OCI-LY3 (cell line): ENCODE data around the gene CADM4.

ENCODE experiments used
- H2AFZ ChIP-seq: fragments of 200-600, 300-600 bp; shearing (Covaris generic); 2 replicates; pipeline ENCODE4 v1.6.0; 2014; ENCODE audit warnings: antibody characterized with exemption, low read depth, low read length
- H3K27ac ChIP-seq: fragments of 200-600, 300-600 bp; sonication (generic); 2 replicates; pipeline ENCODE4 v1.5.1; 2014; ENCODE audit warnings: mild to moderate bottlenecking, low read length, moderate library complexity, mixed read lengths
- H3K27me3 ChIP-seq: fragments of 200-600, 300-600 bp; sonication (generic); 2 replicates; pipeline ENCODE4 v1.6.1; 2014; ENCODE audit warnings: low read depth, low read length, mixed read lengths
- H3K36me3 ChIP-seq: fragments of 200-600, 300-600 bp; sonication (generic); replicated peaks from 2 replicates; pipeline ENCODE3; 2014; ENCODE audit warnings: low read depth, low read length, mixed read lengths
- H3K4me1 ChIP-seq: fragments of 300-600, 200-600 bp; sonication (generic); 2 replicates; pipeline ENCODE4 v1.6.1; 2014; ENCODE audit warnings: low read length, mixed read lengths
- H3K4me2 ChIP-seq: fragments of 200-600, 300-600 bp; sonication (generic); 2 replicates; pipeline ENCODE4 v1.6.1; 2014; ENCODE audit warnings: low read length, mixed read lengths
- H3K4me3 ChIP-seq: fragments of 300-600, 200-600 bp; sonication (generic); 2 replicates; pipeline ENCODE4 v1.5.1; 2014; ENCODE audit warnings: antibody characterized with exemption, mild to moderate bottlenecking, low read length, moderate library complexity
- H3K79me2 ChIP-seq: fragments of 300-600, 200-600 bp; shearing (Covaris generic); 2 replicates; pipeline ENCODE4 v1.6.1; 2014; ENCODE audit warnings: mild to moderate bottlenecking, low read length, mixed read lengths
- H3K9ac ChIP-seq: fragments of 300-600, 200-600 bp; shearing (Covaris generic); 2 replicates; pipeline ENCODE4 v1.6.0; 2014; ENCODE audit warnings: mild to moderate bottlenecking, low read length, moderate library complexity
- H3K9me3 ChIP-seq: fragments of 200-600, 300-600 bp; shearing (Covaris generic); 2 replicates; pipeline ENCODE4 v1.6.1; 2014; ENCODE audit warnings: low read length, mixed read lengths; ENCODE audit not compliant: insufficient read depth
- H4K20me1 ChIP-seq: fragments of 200-600, 300-600 bp; sonication (generic); 2 replicates; pipeline ENCODE4 v1.6.1; 2016; ENCODE audit warnings: low read length, mixed read lengths; ENCODE audit not compliant: insufficient read depth
- CTCF ChIP-seq: fragments of 200-600, 300-600 bp; sonication (generic); IDR thresholded peaks from 2 replicates; pipeline ENCODE4 v1.5.1; 2014; ENCODE audit warnings: antibody characterized with exemption, low read length, low read depth
- EZH2phosphoT487 ChIP-seq: fragments of 200-600 bp; shearing (Covaris generic); IDR thresholded peaks from 2 replicates; pipeline ENCODE4 v1.6.1; 2018; ENCODE audit warnings: antibody characterized with exemption, mixed run types, low read depth

Gene CADM4

GRCh38 chr19:43575156-43575950, 64.3 kb downstream of the CADM4 start, which contains the start of the genes PINLYP and XRCC1:
TSS of gene PINLYP (plus strand) at chr19:43575801. CDS start at chr19:43577192, 1,391 bp downstream.
TSS of gene XRCC1 (minus strand) at chr19:43575527. CDS start at chr19:43575458, 69 bp downstream.
- Histone ChIP-seq H3K4me3 (peak within 1 kb of the TSS; percentile 99), H4K20me1 (no peaks in the 10 kb centered on the region), H3K79me2 (peaks cover 10% of the 10 kb centered on the region), H2AFZ (peak within 1 kb of the TSS; percentile 95), H3K9ac (peak within 1 kb of the TSS; percentile 100), H3K27me3 (no peaks in the 10 kb centered on the region; the same call in 1 of the 2 replicates), H3K4me1 (peaks cover 9% of the 10 kb centered on the region), H3K36me3 (no peaks in the 10 kb centered on the region), H3K4me2 (peak within 1 kb of the TSS; percentile 94), H3K9me3 (no peaks in the 10 kb centered on the region), H3K27ac (peak within 1 kb of the TSS; percentile 51)
- no peak for TF ChIP-seq CTCF
- no peak for TF ChIP-seq EZH2phosphoT487

- peak overlapping the region; percentile 100 for H3K9ac ChIP-seq
- H3K79me2 ChIP-seq, result peaks cover 12% of the 10 kb centered on the region
- no peak for TF ChIP-seq CTCF
- TF ChIP-seq EZH2phosphoT487, result no peak
- no peaks in the 10 kb centered on the region for H4K20me1 ChIP-seq
- no peak overlapping the region for H2AFZ ChIP-seq
- peak overlapping the region; percentile 94 for H3K4me2 ChIP-seq
- H3K4me1 ChIP-seq, result peaks cover 9% of the 10 kb centered on the region
- peak overlapping the region; percentile 51 for H3K27ac ChIP-seq
- no peaks in the 10 kb centered on the region for H3K36me3 ChIP-seq
- peak overlapping the region; percentile 99 for H3K4me3 ChIP-seq
- H3K27me3 ChIP-seq, result no peaks in the 10 kb centered on the region; the same call in 1 of the 2 replicates
- H3K9me3 ChIP-seq, result no peaks in the 10 kb centered on the region
Measured at GRCh38 chr19:43574424-43575155, 65.1 kb downstream of the CADM4 start.
